GM04503 (cell line): Measurements from ENCODE around the gene BRD2.

Experiments
- DNase-seq: peaks from one replicate; pipeline ENCODE4 v3.0.0-alpha.2; 2012; ENCODE audit warnings: low read depth

The BRD2 gene

GRCh38 chr6:33029328-33030184 lies 61.2 kb downstream of the BRD2 start:
- DNase-seq = no peak

DNA sequence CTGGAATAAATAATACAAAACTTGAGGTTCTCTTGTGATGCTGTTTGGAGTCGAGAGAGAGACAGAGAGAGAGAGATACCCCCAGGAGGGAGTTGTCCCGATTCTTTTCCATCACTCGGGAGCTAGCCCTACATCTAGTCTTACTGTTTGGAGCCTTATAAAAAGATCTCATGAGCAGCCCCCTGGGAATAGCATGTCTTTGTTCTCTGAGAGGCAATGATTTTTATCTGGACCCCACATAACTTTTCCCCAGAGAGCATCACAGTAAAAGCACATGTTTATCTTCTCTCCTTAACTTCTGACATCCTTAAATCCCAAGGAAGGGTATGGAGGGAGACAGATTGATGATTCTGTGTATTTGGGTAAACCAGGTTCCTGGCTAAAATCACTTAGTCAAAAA lies 61.9 kb downstream of the BRD2 start:
- no peak for DNase-seq
